Body of pancreas (tissue), 4 donors: ENCODE data around the gene PWWP2B. TPM values are rescaled to one million over a fixed set of nuclear protein-coding genes. Genes with fewer than 3 reads are reported as not detected.

Source experiments
- ATAC-seq: fragments of 150-250 bp; one replicate; pipeline ENCODE4 v1.9.1; 2016
- DNase-seq, 4 donors: peaks; one replicate each; pipeline ENCODE4 v3.0.0-alpha.2; 2019
- H3K27ac ChIP-seq, 4 donors: fragments of 200-600 bp; sonication (generic); 1 replicate in 3 of 4; 2 replicates in 1 of 4; pipeline versions ENCODE4 v1.5.1 to v1.6.1; 2016 to 2019; ENCODE audit warnings: mild to moderate bottlenecking in 1 of 4, mixed read lengths in 1 of 4, moderate library complexity in 1 of 4
- H3K27me3 ChIP-seq, 2 donors: fragments of 200-600 bp; sonication (generic); one replicate each; pipeline ENCODE4 v1.6.0; 2016; ENCODE audit warnings: mild to moderate bottlenecking in 1 of 2
- H3K36me3 ChIP-seq, 2 donors: fragments of 200-600 bp; sonication (generic); replicated peaks in 1 of 2; 2 replicates each; pipeline ENCODE4 v1.5.1; 2016; ENCODE audit warnings: low read depth in 2 of 2; ENCODE audit not compliant: insufficient read depth in 1 of 2
- H3K4me1 ChIP-seq: fragments of 200-600 bp; sonication (generic); one replicate; pipeline ENCODE4 v1.6.0; 2016
- H3K4me3 ChIP-seq, 2 donors: fragments of 200-600 bp; sonication (generic); 1 replicate in 1 of 2; 2 replicates in 1 of 2; pipeline ENCODE4 v1.5.1; 2016 to 2019
- H3K9me3 ChIP-seq, 3 donors: fragments of 200-600 bp; sonication (generic); 1 replicate in 2 of 3; 2 replicates in 1 of 3; pipeline ENCODE4 v1.5.1; 2016
- CTCF ChIP-seq, 7 experiments: fragments of 450-650 bp in 4 of 7; fragments of 200-600 bp in 3 of 7; sonication (generic) in 3 of 7; IDR thresholded peaks; one replicate each; pipeline ENCODE4 v1.5.1; 2016 to 2019; ENCODE audit warnings: antibody characterized with exemption in 7 of 7
- POLR2A ChIP-seq, 3 donors: fragments of 450-650 bp; IDR thresholded peaks; one replicate each; pipeline ENCODE4 v1.6.1; 2016; ENCODE audit warnings: antibody characterized with exemption in 3 of 3, mild to moderate bottlenecking in 2 of 3
- WGBS, 2 donors: methylation state at CpG; one replicate each; pipeline ENCODE4 v1.1.5; 2017; 5-methylcytosine and 5-hydroxymethylcytosine counted together
- intact Hi-C: fragments of 100-400 bp; cut with DNase I; formaldehyde crosslinking; loops from one replicate; pipeline ENCODE4 v1.15.1; 2023
- total RNA-seq, 2 donors: library from RNA; depleted of rRNA; stranded (reverse); fragments of >200 nt; gene quantifications; one replicate each; pipeline ENCODE4 v1.1.0, GENCODE V29; 2016

The PWWP2B gene
- total RNA-seq, 2 donors from 2014 or later: 31.9 to 46.5 TPM

- Histone ChIP-seq H3K36me3 (no peaks in the 10 kb centered on the region), H3K4me3 (no peak overlapping the region), H3K27ac (peak overlapping the region; percentile 70 to 90 (median 81)), H3K27me3 (no peaks in the 10 kb centered on the region), H3K4me1 (peaks cover 30% of the 10 kb centered on the region), H3K9me3 (no peaks in the 10 kb centered on the region)
- intact Hi-C loops: no loop called here
- 43 to 59% methylated on average over 13 to 29 of the region's 29 CpGs for WGBS, 2 donors
- peak; percentile 51 to 81 (median 64) for DNase-seq
- peak; percentile 23 for ATAC-seq
- TF ChIP-seq CTCF (IDR thresholded peaks at IDR 0.05) (no peak), POLR2A (IDR thresholded peaks at IDR 0.05) (no peak)
Measured at GRCh38 chr10:132447446-132448247, 50.6 kb downstream of the PWWP2B start.

DNA sequence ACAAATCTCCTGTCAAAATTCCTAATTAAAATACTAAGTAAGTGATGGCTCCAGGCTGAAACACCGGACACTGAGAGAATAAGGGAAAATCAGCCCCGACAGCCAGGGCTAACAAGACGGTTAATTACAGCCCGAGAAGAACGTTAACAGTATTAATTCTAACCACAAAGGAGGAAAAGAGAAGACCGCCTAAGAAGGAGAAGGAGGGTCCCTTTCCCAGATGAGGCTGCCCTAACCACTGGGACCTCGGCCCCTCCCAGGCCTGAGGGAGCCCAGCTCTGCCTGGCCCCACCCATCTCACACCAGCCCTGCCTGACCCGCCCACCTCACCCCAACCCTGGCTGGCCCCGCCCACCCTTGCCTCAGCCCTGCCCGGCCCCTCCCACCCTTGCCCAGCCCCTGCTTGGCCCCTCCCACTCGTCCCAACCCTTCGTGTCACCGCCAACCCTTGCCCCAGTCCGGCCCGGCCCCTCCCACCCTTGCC, 51.3 kb downstream of the PWWP2B start:
- Histone ChIP-seq H3K4me1 (peaks cover 37% of the 10 kb centered on the region), H3K9me3 (no peaks in the 10 kb centered on the region), H3K36me3 (no peaks in the 10 kb centered on the region), H3K4me3 (no peak overlapping the region), H3K27me3 (no peaks in the 10 kb centered on the region), H3K27ac (peak overlapping the region; percentile 70 to 90 (median 81))
- peak; percentile 73 to 89 (median 86) for DNase-seq
- intact Hi-C loops: no loop called here
- peak in 1 of 3 donors; percentile 23 for TF ChIP-seq POLR2A (IDR thresholded peaks at IDR 0.05)
- TF ChIP-seq CTCF (IDR thresholded peaks at IDR 0.05): no peak
- peak; percentile 55 for ATAC-seq
- WGBS, 2 donors: 39 to 57% methylated on average over 9 to 10 of the region's 15 CpGs

DNA sequence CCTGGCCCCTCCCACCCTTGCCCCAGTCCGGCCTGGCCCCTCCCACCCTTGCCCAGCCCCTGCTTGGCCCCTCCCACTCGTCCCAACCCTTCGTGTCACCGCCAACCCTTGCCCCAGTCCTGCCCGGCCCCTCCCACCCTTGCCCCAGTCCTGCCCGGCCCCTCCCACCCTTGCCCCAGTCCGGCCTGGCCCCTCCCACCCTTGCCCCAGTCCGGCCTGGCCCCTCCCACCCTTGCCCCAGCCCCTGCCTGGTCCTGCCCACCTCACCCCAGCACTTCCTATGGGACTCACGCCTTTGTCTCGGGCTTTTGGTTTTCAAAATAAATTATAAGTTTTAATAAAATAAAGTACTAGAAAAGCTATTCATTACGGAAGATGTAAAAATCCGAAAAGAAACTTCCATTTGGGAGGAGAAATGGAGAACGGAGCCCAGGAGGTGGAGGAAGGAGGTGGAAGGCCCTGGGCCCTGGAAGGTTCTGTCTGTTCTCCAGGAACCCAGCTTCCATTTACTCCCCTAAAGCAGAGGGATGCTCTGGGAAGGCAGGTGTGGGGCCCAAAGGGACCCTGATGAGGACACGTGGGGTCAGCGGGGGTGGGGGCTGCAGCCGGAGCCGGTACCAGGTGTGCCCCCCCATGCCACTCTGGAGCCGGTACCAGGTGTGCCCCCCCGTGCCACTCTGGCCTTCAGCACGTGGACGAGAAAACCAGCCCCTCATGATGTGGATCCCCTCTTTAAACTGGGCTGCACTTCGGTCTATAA, 52.2 kb downstream of the PWWP2B start:
- TF ChIP-seq CTCF (IDR thresholded peaks at IDR 0.05): no peak
- TF ChIP-seq POLR2A (IDR thresholded peaks at IDR 0.05): no peak
- H3K27ac ChIP-seq: peak overlapping the region in 3 of 4 donors; percentile 68 to 90 (median 82)
- intact Hi-C loops: no loop called here
- WGBS, 2 donors: 53 to 54% methylated on average over 13 to 14 of the region's 22 CpGs
- DNase-seq (peak; percentile 74 to 91 (median 86)), ATAC-seq (peak; percentile 36)
- H3K36me3 ChIP-seq: no peaks in the 10 kb centered on the region
- no peaks in the 10 kb centered on the region for H3K27me3 ChIP-seq
- H3K9me3 ChIP-seq: no peaks in the 10 kb centered on the region
- no peak overlapping the region for H3K4me3 ChIP-seq
- H3K4me1 ChIP-seq: peaks cover 46% of the 10 kb centered on the region

GRCh38 chr10:132449811-132450181, 52.8 kb downstream of the PWWP2B start:
- TF ChIP-seq POLR2A (IDR thresholded peaks at IDR 0.05) (no peak), CTCF (IDR thresholded peaks at IDR 0.05) (no peak)
- Histone ChIP-seq H3K27me3 (no peaks in the 10 kb centered on the region), H3K4me3 (no peak overlapping the region), H3K4me1 (peaks cover 49% of the 10 kb centered on the region), H3K9me3 (no peaks in the 10 kb centered on the region), H3K36me3 (no peaks in the 10 kb centered on the region), H3K27ac (peak overlapping the region in 3 of 4 donors; percentile 68 to 90 (median 82))
- intact Hi-C loops: no loop called here
- 57 to 68% methylated on average over 6 to 10 of the region's 11 CpGs for WGBS, 2 donors
- no peak for ATAC-seq
- DNase-seq: no peak
